ENCODE results near the gene SNURF.
"Not testable (repeated sequence)": the region's sequence is repeated elsewhere in the genome, so short reads cannot be mapped to it uniquely, and the experiment has no call there.

SNURF gene

GRCh38 chr15:24954783-24955530 lies at the start of gene SNURF, which contains the start of gene SNRPN:
TSS of gene SNURF (plus strand) at chr15:24954987. CDS start at chr15:24955049, 62 bp downstream.
TSS of gene SNRPN (plus strand) at chr15:24954987. CDS start at chr15:24974454, 19,467 bp downstream.
- peak; percentile 62 for DNase-seq

DNA sequence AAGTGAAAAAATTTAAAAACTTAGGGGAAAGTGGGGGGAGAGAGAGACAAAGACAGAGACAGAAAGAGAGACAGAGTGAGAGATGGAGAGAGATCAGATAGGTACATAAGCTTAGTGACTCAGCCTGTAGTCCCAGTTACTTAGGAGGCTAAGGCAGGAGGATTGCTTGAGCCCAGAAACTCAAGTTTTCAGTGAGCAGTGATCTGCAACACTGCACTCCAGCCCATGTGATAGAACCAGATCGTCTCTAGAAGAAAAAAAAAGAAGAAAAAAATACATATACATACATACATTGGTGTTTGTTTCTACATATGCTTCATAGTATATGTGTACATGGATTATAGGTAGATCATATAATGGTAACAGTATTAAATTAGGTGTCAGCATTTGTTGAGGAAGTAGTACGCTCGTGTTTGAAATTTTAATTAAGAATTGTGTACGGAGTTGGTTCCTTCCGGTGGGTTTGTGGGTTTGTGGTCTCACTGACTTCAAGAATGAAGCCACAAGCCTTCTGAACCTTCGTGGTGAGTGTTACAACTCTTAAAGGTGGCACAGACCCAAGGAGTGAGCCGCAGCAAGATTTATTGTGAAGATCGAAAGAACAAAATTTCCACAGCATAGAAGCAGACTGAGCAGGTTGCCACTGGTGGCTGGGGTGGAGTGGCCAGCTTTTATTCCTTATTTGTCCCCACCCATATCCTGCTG lies 38.3 kb upstream of the SNURF start:
- DNase-seq: no peak

- DNase-seq: no peak
Observed at GRCh38 chr15:24917431-24917830, 37.4 kb upstream of the SNURF start.

DNA sequence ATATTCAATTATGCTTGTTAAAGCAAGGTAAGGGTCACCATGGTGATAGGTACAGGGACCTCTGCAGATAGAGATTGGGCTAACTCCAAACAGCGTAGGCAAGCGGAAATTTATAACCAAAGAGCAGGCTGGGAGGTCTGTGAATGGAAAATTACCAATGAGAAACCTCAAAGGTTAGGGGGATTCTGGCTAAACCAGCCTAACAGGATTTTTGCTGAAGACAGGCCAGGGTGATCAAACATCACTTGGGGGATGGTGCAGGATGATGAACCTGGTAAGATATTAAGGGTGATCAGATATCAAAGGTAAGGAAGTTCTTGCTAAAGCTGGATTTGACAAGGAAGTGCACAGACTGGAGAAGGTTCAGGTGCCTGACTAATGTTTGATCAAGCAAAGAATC lies 35.3 kb upstream of the SNURF start:
- no peak for DNase-seq

GRCh38 chr15:24922781-24923180 lies 32.0 kb upstream of the SNURF start:
- not testable (repeated sequence) for DNase-seq

GRCh38 chr15:24924153-24924552 lies 30.6 kb upstream of the SNURF start:
- DNase-seq: no peak

GRCh38 chr15:24924621-24925020 lies 30.2 kb upstream of the SNURF start:
- DNase-seq: no peak

GRCh38 chr15:24931874-24932732 lies 22.7 kb upstream of the SNURF start:
- not testable (repeated sequence) for DNase-seq

GRCh38 chr15:24933716-24934115 lies 21.1 kb upstream of the SNURF start:
- no peak for DNase-seq

GRCh38 chr15:24938224-24938623 lies 16.6 kb upstream of the SNURF start:
- not testable (repeated sequence) for DNase-seq

- DNase-seq: no peak
Observed at GRCh38 chr15:24940236-24940635, 14.6 kb upstream of the SNURF start.

DNA sequence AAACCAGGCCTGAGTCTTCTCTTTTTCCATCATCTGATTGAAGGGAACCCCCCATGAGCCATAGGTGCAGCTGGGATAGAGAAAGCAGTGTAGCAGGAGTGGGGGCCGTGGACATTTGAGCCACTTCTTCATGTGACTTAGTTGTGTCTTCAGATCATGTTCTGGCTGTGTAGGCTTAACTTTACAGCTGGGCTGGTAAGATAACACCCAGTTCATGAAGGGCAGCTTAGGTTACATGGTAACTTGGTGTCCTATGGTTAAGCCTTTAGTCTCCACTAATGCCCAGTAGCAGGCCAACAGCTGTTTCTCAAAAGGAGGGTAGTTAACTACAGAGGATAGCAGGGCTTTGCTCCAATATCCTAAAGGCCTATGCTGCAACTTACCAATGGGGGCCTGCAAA lies 11.4 kb upstream of the SNURF start:
- no peak for DNase-seq

DNA sequence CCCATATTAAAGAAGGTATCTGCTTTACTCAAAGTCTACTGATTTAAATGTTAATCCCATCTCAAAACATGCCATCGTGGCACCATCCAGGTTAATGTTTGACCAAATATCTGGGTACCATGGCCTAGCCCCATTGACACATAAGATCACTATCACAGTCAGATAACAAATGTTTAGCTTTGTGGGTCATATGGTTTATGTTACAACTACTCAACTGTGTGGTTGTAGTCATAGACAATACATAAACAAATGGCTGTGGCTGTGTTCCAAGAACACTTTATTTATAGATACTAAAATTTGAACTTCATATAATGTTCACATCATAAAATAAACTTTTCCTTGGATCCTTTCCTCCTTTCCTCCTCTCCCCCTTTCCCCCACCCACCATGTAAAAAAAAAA lies 9.8 kb upstream of the SNURF start:
- no peak for DNase-seq

DNA sequence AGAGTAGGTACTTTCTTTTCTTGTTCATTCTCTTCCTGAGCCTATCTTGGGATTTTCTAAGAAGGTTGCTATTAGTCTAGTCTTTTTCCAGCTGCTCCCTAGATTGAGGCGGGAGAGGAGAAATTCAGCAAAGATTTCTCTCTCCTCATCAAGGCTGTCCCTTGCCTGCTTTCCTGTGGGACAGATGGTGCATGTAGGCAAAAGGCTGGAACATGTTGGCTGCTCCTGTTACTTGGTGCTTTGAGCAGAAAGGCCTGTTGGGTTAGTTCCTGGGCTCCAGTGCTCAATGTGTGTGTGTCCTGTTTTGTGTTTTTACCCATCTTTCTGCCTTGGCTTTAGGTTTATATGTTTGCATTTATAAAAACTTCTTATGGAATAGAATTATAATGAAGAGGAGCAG lies 9.1 kb upstream of the SNURF start:
- no peak for DNase-seq

GRCh38 chr15:24948495-24948894 lies 6.3 kb upstream of the SNURF start:
- no peak for DNase-seq

DNA sequence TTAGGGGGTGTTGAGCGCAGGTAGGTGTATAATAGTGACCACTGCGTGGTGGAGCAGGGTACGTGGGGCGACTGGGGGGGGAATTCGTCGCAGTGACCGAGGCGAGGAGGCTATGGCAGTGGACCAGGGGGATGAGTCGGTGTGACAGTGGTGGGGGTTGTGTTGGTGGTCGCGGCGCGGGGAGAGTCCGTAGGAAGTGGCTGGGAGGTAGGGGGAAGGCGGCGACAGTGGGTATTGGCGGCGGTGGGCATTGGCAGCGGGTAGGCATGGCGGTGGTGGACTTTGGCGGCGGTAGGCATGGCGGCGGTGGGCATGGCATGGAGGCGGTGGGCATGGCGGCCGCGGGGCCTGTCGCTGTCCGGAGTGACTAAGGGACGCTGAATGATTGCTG lies 739 bp downstream of the SNURF start:
- peak; percentile 14 for DNase-seq

DNA sequence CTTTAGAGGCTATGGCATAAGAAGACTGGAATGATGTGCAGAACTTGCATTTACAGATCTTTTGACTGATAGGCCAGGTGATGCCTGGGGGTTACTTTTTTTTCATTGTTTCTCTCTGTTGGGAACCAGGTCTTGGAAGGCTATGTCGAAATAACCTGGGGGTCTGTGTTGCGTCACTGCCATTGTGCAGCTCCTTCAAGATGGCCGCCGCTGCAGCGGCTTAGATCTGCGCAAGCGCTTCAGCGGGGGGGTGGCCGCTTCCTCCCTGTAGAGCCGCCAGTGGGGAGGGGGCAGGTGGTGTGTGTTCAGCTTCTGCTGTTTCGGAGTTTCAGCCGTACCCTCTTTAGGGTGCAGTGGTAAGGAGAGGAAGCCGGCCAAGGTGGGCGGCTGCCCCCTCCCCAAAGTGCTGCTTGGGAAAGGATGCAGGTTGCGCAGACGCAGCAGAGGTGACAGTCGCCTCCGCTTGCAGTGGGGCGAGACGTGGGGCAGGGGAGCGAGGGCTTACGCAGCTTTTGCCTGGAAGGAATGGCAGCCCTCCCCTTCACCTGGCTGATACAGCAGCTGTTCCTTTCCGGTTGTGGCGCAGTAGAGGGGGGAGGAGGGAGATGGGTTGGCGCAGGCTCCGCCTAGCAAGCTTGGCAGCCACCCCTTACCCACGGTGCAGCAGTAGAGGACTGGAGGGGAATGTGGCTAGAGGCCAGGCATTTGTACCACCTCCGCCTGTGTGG lies 1.5 kb downstream of the SNURF start:
- peak; percentile 74 for DNase-seq

- no peak for DNase-seq
Observed at GRCh38 chr15:24957691-24958090, 2.9 kb downstream of the SNURF start.

- DNase-seq: no peak
Observed at GRCh38 chr15:24961967-24962366, 7.2 kb downstream of the SNURF start.

DNA sequence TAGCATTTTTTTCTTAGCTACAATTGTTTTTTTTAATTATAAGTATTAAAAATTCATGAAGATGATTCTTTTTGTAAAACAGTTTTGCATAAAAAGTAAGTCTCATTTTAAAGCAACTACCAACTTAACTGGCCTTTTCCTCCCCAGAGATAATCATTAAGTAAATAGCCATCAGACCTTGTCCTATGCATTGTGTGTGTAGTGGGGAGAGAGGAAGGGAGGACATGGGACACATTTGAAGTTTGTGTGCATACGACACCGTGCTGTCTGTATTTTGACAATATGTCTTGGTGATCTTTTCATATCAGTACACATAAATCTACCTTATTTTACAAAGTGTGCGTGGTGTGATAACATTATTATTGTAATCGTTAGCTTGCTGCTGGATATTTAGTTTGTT lies 8.1 kb downstream of the SNURF start:
- DNase-seq: no peak

GRCh38 chr15:24966364-24967103 lies 11.7 kb downstream of the SNURF start:
- no peak for DNase-seq

DNA sequence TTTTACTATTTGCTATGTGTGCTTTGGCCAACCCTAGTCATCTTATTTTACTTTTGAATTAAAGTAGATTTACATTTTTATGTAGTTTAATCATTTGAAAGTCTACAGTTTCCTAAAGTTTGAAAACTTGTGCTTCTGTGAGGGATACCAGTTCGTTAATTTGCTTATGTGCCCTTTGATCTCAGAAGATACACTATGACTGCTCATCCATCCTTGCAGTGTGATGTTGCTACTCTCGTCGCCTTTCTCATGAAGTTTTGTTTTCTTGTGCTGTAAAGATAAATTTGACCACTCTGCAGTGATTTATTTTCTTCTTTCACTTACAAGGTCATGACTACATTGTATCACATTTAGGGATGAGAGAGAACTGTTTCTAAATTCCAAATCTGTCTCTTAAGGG lies 16.3 kb downstream of the SNURF start:
- no peak for DNase-seq
